PC-9 (cell line): Measurements from ENCODE around the gene ERVFRD-1.

ENCODE experiments used
- EZH2 ChIP-seq: fragments of 200-600 bp; sonication (generic); IDR thresholded peaks from 2 replicates; pipeline ENCODE4 v1.8.0; 2017; ENCODE audit warnings: antibody characterized with exemption, low read depth
- TF ChIP-seq, protein P1 (sequence below): fragments of 200-600 bp; sonication (generic); conservative IDR thresholded peaks from 2 replicates; pipeline ENCODE4 v1.6.1; 2017; ENCODE audit warnings: mixed run types, antibody characterized with exemption, mild to moderate bottlenecking, moderate library complexity

- TF ChIP-seq, protein P1, sequence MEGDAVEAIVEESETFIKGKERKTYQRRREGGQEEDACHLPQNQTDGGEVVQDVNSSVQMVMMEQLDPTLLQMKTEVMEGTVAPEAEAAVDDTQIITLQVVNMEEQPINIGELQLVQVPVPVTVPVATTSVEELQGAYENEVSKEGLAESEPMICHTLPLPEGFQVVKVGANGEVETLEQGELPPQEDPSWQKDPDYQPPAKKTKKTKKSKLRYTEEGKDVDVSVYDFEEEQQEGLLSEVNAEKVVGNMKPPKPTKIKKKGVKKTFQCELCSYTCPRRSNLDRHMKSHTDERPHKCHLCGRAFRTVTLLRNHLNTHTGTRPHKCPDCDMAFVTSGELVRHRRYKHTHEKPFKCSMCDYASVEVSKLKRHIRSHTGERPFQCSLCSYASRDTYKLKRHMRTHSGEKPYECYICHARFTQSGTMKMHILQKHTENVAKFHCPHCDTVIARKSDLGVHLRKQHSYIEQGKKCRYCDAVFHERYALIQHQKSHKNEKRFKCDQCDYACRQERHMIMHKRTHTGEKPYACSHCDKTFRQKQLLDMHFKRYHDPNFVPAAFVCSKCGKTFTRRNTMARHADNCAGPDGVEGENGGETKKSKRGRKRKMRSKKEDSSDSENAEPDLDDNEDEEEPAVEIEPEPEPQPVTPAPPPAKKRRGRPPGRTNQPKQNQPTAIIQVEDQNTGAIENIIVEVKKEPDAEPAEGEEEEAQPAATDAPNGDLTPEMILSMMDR: no peak
- no peak for TF ChIP-seq EZH2
These were observed 44.8 kb downstream of the ERVFRD-1 start for GRCh38 chr6:11066505-11067347.
